GM19351 (cell line): ENCODE data around the gene USP20.

ENCODE experiments used
- ATAC-seq: cut with Tn5 transposase; IDR thresholded peaks from one replicate; pipeline ENCODE4 v1.9.1; 2021; ENCODE audit warnings: mild to moderate bottlenecking, moderate library complexity; ENCODE audit not compliant: unreplicated experiment

Gene USP20

DNA sequence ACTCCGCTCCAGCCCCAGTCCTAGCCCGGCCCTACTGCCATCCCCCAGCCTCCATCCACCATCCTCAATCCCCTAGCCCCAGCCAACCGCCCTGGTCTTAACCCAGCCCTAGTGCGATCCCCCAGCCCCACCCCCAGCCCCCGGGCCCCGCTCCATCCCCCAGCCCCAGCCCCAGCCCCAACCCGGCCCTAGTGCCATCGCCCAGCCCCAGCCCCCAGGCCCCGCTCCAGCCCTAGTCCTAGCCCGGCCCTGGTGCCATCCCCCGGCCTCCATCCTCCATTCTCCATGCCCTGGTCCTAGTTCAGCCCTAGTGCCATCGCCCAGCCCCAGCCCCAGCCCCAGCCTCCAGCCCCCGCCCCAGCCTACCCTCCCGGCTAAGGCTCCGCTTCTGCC lies 11.7 kb upstream of the USP20 start:
- peak; percentile 7 for ATAC-seq

DNA sequence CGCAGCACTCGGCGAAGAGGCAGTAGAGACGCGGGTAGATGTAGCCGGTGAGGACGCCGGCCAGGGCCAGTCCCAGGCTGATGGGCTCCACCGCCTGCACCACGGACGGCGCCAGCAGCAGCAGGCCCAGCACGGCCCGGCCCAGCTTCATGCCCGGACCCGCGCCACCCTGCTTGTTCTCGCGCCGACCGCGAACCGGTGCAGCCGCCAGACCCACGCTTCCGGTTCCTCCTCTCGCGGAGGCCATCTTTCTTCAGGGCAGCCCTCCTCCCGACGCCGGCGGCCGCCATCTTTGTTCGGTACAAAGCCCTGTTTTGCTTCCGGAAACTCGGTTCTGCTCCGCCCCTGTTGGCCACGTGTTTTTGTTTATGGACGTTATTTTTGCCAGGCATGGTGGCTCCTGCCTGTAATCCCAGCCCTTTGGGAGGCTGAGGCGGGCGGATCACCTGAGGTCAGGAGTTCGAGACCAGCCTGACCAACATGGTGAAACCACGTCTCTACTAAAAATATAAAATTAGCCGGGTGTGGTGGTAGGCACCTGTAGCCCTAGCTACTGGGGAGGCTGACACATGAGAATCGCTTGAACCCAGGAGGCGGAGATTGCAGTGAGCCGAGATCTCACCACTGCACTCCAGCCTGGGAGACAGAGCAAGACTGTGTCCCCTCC lies 11.2 kb upstream of the USP20 start, which contains the start of gene TOR1A:
Gene TOR1A (minus strand): TSS at position 202 of the 667 bp plus-strand sequence. CDS start 51 bp downstream, at position 151.
- ATAC-seq: peak; percentile 93

DNA sequence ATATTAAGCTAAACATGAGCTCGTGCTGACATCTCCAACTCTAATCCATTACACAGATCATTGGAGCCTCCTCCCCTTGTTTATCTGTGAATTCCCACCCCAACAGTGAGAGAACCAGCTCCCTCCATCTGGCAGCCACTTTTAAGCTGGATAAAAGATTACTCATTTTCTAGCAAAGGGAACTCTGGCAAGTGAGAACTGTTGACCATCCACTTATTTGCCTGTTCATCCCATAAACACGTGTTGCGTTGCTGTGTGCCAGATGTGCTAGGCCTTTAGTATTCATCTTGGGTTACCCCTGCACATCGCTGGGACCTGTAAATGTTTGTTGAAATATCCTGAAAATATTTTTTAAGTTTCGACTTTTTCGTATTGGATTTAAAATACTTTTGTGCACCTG lies 8.9 kb upstream of the USP20 start:
- no peak for ATAC-seq

DNA sequence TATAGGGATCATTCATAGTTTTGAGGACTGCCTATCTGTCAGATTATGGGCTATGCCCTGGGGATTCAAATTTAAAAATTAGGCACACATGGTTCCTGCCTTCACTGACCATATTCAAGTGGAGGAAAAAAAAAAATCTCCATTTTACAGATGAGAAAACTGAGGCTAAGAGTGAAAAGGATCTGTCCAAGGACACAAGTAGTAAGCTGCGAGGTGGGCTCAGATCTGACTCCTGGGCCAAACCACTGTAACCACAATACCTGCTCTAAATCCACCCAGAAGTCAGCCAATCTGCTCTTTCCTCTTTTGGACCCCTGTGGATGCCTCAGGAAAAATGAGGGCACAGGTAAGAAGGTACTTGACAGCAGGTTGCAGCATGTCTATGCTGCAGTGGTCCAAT lies 8.5 kb upstream of the USP20 start:
- no peak for ATAC-seq

DNA sequence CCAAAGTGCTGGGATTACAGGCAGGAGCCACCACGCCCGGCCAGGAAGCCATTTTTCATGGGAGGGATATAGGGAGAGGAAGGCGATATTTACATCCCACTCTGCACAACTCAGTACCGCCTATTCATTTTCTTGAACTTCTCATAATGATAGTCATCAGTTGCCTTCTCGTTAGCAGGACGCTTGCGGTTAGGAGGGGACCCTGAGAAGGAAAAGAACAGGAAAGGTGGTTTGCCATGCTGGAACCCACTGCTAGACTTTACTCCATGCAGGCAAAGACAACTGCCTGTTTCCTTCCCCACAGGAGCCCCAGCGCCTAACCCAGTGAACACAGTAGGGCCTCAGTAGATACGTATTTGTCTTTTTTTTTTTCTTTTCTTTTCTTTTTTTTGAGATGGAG lies 7.2 kb upstream of the USP20 start:
- ATAC-seq: no peak

DNA sequence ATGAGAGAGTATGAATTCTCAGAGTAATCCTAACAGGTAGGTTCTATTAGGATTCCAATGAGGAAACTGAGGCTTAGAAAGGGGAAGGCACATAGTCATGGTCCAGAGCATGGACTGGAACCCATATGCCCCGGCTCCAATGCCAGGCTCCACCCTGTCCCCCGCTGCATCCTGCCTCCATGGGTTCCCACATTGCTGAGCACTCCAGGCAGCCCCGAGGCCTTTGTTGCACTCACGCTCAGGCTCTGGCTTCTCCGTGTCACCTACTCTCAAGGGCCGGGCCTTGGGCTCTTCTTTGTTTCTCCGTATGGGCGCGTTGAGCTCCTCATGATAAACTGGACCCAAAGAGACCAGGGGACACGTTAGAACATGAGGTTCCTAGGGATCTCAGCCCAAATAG lies 6.3 kb upstream of the USP20 start:
- ATAC-seq: no peak

DNA sequence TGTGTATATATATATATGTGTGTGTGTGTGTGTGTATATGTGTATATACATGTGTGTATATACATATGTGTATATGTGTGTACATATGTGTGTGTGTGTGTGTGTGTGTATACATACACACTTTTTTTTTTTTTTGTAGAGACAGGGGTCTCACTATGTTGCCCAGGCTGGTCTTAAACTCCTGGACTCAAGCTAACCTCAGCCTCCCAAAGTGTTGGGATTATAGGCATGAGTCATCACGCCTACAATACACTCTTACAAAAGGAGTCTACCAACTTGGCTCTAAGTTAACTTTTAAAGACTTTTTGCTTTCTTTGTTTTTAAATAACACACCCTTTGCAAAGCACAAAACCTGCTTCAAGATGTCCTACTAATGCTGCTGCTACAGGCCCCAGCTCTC lies 2.3 kb upstream of the USP20 start:
- ATAC-seq: no peak

DNA sequence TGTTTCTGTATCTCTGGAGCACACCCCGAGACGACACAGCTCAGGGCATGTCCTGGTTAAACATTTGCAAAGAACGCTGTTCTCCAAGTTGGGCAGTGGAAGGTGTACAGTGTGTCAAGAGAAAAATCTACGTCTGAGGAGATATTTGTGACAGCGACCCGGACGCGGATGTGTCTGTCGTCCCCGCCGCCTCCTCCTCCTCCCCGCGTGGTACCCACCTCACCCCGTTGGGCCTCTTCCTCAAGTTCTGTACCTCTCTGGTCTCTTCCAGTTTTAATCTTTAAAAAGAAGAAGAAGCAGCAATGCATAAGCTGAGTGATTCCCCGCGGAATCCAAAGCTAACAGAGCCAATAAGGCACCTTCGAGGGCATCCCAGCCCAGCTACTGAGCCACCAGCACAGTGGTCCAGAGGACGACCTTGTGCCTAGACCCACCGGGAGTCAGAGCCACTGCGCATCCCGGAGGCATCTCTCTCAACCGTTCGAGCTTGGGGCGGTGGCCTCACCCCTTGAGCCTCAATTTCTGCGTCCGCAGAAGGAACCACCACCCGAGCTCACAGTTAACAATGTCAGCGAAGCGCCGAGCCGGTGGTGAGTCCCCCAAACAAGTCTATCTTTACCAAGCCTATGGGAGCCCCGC lies 650 bp upstream of the USP20 start:
- ATAC-seq: peak; percentile 10

DNA sequence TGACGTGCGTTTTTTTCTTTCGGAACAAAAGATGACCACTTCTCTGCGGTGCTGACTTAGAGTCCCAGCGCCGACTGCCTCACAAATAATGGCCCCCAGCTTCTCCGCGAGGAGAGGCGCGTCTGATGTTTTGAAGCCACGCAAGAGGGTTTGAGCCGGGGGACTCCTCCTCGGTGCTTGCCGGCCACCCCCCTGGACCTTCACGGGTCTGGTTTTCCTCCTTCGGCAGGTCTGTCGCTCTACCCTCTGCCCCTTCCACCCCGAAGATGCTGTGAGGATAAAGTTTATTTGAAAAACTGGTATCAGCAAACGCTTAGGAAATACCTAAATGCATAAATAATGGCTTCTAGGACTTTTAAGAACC lies 584 bp downstream of the USP20 start:
- ATAC-seq: peak; percentile 5

DNA sequence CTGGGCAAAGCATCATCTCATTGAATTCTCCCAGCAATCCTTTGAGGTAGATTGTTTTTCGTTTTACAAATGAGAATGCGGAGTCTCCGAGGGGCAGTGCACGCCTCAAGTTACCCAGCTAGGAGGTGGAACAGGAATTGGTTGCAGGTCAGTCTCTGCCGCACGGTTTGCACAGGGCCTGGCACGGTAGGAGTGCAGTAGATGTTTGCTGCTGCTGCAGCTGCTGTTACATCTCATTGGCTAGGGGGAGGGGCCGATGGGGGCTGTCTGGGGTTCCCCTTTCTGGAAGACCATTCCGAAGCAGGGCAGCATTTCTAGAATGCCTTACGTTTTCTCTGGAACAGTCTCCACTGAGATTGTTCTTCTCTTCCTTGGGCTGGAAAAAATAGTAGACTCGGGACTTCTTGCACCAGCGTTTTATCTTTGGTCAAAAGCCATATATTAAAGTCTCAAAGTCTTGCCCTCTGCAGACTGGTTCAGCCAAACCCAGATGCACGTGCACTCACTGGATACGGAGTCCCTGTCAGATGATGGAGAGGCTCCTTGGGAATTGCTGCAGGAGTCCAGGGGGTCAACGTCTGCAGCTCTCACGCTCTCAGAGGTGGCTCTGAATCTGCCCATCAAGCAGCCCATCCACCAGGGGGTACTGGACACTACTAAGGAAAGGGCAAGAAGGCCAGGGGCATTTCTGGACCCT lies 1.2 kb downstream of the USP20 start:
- ATAC-seq: no peak

DNA sequence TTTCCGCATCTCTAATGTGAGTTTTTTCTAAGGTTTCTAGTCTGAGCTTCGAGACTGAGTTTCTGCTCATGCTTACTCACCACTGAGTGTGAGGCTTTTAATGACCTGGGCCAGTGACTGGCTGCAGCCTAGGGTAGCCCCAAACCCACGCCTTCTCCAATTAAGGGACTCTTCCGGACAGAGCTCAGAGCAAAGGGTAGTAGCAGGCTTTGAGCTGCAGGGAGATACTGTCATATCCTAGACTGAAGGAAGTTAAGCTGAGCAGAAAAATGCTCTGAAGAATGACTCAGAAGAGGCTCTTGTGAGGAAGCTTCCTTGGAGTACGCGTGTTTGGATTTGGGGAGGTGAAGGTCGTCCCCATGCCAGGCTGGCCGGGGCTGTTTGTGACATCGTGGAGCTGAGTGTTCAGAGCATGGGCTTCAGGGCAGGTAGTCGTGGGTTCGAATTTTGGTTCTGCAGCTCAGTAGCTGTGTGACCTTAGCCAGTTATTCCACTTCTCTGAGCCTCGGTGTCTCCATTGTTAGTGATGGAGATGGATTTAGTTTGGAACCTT lies 3.5 kb downstream of the USP20 start:
- no peak for ATAC-seq

DNA sequence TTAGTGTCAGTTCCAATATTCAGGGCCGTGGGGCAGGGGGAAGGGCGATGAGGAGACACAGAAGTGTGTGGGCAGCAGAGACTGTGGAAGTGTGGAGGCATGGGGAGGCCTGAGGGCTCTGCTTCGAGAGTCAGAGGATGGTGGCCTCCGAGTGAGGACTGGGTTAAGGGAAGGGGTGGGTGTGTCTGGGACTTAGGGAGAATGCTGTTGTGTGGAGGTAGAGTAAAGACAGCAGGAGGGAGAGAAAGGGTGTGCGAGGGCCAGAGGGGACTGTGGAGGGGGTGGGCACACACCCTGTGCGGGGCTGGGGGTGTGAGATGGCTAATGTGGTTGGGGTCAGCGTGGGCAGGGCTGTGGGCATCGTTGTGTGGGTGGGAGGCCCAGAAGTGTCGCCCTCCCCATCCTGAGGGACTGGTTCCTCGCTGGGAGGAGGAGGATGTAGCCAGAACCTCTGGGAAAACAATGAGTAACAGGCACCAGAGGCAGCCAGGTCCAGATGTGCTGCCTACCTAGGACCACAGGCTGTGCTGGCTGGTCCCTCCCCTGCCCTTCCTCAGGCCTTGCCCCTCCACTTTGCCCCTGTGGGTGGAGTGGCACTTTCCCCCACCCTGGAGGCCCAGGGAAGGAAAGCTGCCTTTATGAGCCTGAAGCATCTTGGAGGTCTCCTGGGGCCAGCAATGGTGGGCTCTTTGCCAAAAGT lies 4.2 kb downstream of the USP20 start:
- no peak for ATAC-seq

DNA sequence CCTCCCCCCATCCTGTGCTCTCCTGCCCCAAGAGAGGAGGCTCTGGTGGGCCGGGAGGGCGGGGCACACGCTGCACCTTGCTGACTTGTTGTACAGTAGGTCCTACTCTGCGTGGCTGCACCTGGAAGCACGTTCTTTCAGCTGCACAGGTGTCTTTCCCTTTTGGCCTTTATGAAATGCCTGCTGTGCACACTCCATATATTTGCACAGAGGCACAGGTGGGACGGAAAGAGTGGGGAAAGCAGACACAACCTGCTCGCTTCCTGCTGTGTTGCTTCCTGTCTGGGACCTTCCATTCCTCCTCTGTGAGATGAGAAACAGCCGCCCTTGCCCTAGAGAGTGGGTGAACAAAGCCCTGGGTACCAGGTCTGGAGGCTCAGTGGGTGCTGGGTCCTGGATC lies 4.8 kb downstream of the USP20 start:
- no peak for ATAC-seq

DNA sequence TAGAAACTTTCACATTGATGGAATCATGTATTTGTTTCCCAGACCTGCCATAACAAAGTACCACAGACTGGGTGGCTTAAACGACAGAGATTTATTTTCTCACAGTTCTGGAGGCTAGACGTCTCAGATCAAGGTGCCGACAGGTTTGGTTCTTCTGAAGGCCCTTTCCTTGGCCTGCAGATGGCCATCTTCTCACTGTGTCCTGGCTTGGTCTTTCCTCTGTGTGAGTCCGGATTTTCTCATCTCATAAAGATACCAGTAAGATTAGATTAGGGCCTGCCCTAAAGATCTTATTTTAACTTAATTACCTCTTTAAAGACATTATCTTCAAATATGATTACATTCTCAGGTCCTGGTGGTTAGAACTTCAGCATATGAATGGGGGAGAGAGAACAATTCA lies 5.8 kb downstream of the USP20 start:
- no peak for ATAC-seq

DNA sequence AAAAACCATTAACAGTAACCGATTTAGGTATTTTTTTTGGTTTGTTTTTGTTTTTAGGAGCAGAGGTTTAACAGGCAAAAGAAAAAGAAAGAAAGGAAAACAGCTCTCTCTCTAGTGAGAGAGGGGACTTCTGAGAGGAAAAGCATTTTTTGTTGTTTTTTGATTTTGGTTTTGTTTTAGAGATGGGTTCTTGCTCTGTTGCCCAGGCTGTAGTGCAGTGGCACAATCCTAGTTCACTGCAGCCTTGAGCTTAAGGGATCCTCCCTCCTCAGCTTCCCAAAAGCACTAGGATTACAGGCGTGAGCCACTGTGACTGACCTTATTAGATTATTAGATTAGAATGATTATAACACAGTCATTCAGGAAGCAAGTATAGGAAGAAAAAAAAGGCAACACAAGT lies 10.1 kb downstream of the USP20 start:
- no peak for ATAC-seq

DNA sequence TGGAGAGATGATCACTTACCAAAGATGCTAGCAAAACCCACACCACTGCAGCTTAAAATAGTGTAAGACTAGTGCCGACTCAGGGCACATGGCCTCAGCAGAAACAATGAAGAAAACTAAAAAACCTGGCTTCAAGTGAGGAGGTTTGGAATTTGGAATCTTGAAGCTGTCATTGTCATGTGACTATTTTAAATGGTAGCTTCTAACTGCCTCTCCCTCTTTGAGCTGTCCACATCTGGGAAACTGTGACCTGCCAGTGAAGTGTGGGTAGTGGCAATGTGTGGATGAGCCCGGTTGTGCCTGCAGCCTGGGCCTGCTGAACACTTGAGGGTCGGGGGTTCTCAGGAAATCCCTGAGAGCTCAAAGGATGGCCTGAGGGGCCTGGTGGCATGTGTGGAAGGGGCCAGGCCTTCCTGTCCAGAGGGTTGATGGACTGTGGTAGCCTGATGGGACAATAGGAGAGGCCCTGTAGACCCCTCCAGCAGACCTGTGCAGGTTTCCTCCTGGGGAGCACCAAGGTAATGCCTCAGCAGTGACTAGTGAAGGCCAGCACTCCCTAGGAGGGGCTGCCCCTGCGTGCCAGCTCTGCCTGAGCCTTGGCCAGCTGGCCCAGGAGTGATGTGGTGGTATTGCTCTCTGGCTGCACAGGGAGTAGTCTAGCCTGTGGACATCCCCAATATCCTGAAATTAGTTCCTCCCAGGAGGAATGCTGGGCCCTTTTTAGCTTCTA lies 13.6 kb downstream of the USP20 start:
- ATAC-seq: no peak

DNA sequence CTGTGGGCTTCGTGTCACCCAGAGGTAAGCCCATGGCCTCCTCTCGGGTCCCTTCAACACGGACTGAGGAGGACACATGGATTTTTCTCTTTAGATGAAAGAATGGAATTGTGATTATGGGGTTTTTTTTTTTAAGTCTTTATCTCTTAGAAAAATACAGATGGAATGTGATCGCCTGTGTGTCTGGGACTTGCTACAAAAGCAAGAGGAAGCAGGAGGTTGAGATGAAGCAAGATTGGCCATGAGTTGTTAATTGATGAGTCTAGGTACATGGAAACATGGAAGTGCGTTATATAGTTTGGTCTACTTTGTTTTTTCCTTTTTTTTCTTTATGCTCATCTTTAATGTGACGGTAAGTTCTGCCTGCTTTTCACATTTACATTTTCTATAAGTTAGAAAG lies 14.6 kb downstream of the USP20 start:
- ATAC-seq: no peak

DNA sequence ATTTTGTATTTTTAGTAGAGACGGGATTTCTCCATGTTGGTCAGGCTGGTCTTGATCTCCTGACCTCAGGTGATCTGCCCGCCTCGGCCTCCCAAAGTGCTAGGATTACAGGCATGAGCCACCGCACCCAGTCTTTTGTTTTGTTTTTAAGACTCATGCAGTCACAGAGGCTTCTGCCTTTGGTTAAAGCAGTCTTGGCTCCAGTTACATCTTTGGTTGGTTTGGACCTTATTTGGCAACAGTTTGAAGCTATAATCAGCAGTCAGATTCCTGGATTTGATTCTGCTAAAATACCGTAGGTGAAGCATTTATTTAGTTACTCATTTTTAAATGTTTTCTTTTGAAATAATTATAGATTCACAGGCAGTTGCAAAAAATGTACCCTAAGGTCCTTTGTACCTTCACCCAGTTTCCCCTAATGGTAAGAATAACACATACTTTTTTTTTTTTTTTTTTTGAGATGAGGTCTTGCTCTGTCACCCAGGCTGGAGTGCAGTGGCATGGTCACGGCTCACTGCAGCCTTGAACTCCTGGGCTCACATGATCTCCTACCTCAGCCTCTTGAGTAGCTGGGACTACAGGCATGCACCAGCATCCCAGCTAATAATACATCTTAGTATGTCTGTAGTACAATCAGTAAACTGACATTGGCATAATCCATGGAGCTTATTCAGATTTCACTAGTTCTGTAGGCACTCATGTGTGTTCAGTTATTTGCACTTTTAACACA lies 15.7 kb downstream of the USP20 start:
- no peak for ATAC-seq

DNA sequence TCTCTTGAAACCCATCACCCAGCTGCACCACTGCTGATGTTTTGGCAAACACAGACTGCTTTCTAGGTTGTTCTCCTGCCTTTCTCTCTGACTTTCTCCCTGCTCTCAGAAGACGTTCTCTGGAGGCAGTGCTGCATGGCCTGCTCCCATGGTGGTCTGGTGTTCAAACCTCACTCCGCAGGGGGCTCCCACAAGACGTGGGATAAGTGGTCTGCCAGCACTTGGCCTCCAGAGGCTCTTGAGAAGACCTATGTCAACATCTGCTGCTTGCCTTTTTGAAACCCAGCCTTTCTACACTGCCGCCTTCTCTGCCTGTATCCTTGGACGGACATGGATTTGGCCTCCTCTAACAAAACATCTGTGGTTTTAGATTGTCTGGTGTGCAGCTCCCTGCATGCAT lies 16.6 kb downstream of the USP20 start:
- ATAC-seq: no peak

DNA sequence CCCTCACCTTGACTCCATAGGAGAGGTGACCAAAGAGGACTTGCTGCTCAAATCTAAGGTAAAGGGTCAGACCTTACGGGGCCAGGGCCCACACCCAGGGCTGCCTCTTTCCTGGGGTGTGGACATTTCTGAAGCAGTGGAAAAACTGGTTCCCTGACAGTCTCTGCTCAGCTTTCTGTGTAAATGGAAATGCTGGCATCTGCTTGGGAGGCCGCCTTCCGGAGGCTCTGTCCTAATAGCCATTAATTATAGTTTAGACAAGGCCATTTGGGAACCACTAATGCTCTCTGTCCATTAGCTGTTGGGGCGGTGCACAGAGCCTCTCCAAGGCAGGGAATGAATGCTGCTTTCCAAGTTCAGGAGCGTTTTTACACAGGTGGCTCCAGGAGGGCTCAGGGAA lies 17.3 kb downstream of the USP20 start:
- ATAC-seq: no peak
